WTC11 (cell line): ENCODE data around the gene CDHR5. TPM values are rescaled to one million over a fixed set of nuclear protein-coding genes. Genes with fewer than 3 reads are reported as not detected.
A peak's percentile ranks its signal among the peaks of the same experiment; 100 is the strongest.
"Not testable (repeated sequence)": the region's sequence is repeated elsewhere in the genome, so short reads cannot be mapped to it uniquely, and the experiment has no call there.

Experiments
- ATAC-seq: fragments of 200-7000 bp; cut with Tn5 transposase; 2 replicates; pipeline ENCODE4 v1.10.0; 2021; ENCODE audit warnings: mild to moderate bottlenecking, moderate library complexity
- CTCF ChIA-PET: fragments of 300-600 bp; sonication (Branson Sonifier 250); formaldehyde crosslinking; loops from one replicate; lab custom pipeline; 2021; ENCODE audit warnings: antibody characterized with exemption; lab: Charles Lee
- POLR2A ChIA-PET: fragments of 350-600 bp; sonication (Branson Sonifier 250); formaldehyde crosslinking; loops from one replicate; lab custom pipeline; 2021; ENCODE audit warnings: antibody characterized with exemption; lab: Charles Lee
- DNase-seq: peaks from one replicate; pipeline ENCODE4 v3.0.0; 2021; ENCODE audit warnings: low spot score
- H3K27ac Mint-ChIP-seq: 2 replicates; pipeline ENCODE4 v1.8.0; 2021; ENCODE audit warnings: mixed read lengths
- H3K27me3 Mint-ChIP-seq: 2 replicates; pipeline ENCODE4 v1.8.0; 2021; ENCODE audit warnings: low read depth, mild to moderate bottlenecking, moderate library complexity, mixed read lengths
- H3K36me3 Mint-ChIP-seq: 2 replicates; pipeline ENCODE4 v1.8.0; 2021; ENCODE audit warnings: mixed read lengths
- H3K4me1 Mint-ChIP-seq: 2 replicates; pipeline ENCODE4 v1.8.0; 2022; ENCODE audit warnings: mixed read lengths
- H3K4me3 Mint-ChIP-seq: 2 replicates; pipeline ENCODE4 v1.8.0; 2021; ENCODE audit warnings: mild to moderate bottlenecking, moderate library complexity, mixed read lengths
- H3K9me3 Mint-ChIP-seq: 2 replicates; pipeline ENCODE4 v1.8.0; 2021; ENCODE audit warnings: mixed read lengths
- ELF4 ChIP-seq: sonication (generic); formaldehyde crosslinking; IDR thresholded peaks from 2 replicates; pipeline ENCODE4 v1.8.1; 2022; ENCODE audit warnings: low read depth, mild to moderate bottlenecking, moderate library complexity, missing genetic modification reagents
- ESRRA ChIP-seq: sonication (generic); formaldehyde crosslinking; IDR thresholded peaks from 2 replicates; pipeline ENCODE4 v1.8.1; 2022; ENCODE audit warnings: mild to moderate bottlenecking, missing genetic modification reagents, borderline replicate concordance
- FOXJ3 ChIP-seq: sonication (generic); formaldehyde crosslinking; IDR thresholded peaks from 2 replicates; pipeline ENCODE4 v1.9.0; 2021; ENCODE audit warnings: missing genetic modification reagents, mild to moderate bottlenecking, borderline replicate concordance
- FOXK1 ChIP-seq: sonication (generic); formaldehyde crosslinking; IDR thresholded peaks from 2 replicates; pipeline ENCODE4 v1.8.0; 2022; ENCODE audit warnings: mild to moderate bottlenecking, moderate library complexity, missing genetic modification reagents
- GABPB1 ChIP-seq: sonication (generic); formaldehyde crosslinking; IDR thresholded peaks from 2 replicates; pipeline ENCODE4 v1.8.1; 2023; ENCODE audit warnings: mild to moderate bottlenecking, missing genetic modification reagents
- IRF2 ChIP-seq: sonication (generic); formaldehyde crosslinking; IDR thresholded peaks from 2 replicates; pipeline ENCODE4 v1.8.0; 2022; ENCODE audit warnings: low read depth, missing genetic modification reagents, borderline replicate concordance
- NFYB ChIP-seq: sonication (generic); formaldehyde crosslinking; conservative IDR thresholded peaks from 2 replicates; pipeline ENCODE4 v1.8.0; 2022; ENCODE audit warnings: low read depth, missing genetic modification reagents
- SMAD3 ChIP-seq: sonication (generic); formaldehyde crosslinking; IDR thresholded peaks from 2 replicates; pipeline ENCODE4 v1.8.0; 2022; ENCODE audit warnings: missing genetic modification reagents, mild to moderate bottlenecking, borderline replicate concordance
- ZBTB21 ChIP-seq: sonication (generic); formaldehyde crosslinking; IDR thresholded peaks from 2 replicates; pipeline ENCODE4 v1.8.1; 2023; ENCODE audit warnings: mild to moderate bottlenecking, missing genetic modification reagents, borderline replicate concordance
- ZNF121 ChIP-seq: sonication (generic); formaldehyde crosslinking; IDR thresholded peaks from 2 replicates; pipeline ENCODE4 v1.8.0; 2023; ENCODE audit warnings: missing genetic modification reagents
- ZNF138 ChIP-seq: sonication (generic); formaldehyde crosslinking; conservative IDR thresholded peaks from 2 replicates; pipeline ENCODE4 v1.8.1; 2022; ENCODE audit warnings: mild to moderate bottlenecking, moderate library complexity, missing genetic modification reagents
- ZNF219 ChIP-seq: sonication (generic); formaldehyde crosslinking; IDR thresholded peaks from 2 replicates; pipeline ENCODE4 v1.8.0; 2023; ENCODE audit warnings: missing genetic modification reagents, mild to moderate bottlenecking, borderline replicate concordance
- ZNF317 ChIP-seq: sonication (generic); formaldehyde crosslinking; IDR thresholded peaks from 2 replicates; pipeline ENCODE4 v1.8.1; 2023; ENCODE audit warnings: low read depth, mild to moderate bottlenecking, moderate library complexity, missing genetic modification reagents, borderline replicate concordance
- ZNF396 ChIP-seq: fragments of 250-450 bp; sonication (Bioruptor Pico); IDR thresholded peaks from 2 replicates; pipeline ENCODE4 v1.8.0; 2021; ENCODE audit warnings: mild to moderate bottlenecking, moderate library complexity, borderline replicate concordance
- ZNF423 ChIP-seq: fragments of 250-450 bp; sonication (Bioruptor Pico); IDR thresholded peaks from 2 replicates; pipeline ENCODE4 v2.1.2; 2022; ENCODE audit warnings: mild to moderate bottlenecking, moderate library complexity
- total RNA-seq: library from RNA; stranded (reverse); gene quantifications from 3 replicates; pipeline ENCODE4 v1.2.3, GENCODE V29; 2021
- TF ChIP-seq, protein P1 (sequence below): sonication (generic); formaldehyde crosslinking; IDR thresholded peaks from 2 replicates; pipeline ENCODE4 v1.8.1; 2023; ENCODE audit warnings: mild to moderate bottlenecking, missing genetic modification reagents, moderate library complexity
- TF ChIP-seq, protein P2 (sequence below): fragments of 250-450 bp; sonication (Bioruptor Pico); IDR thresholded peaks from 2 replicates; pipeline ENCODE4 v1.9.0; 2021; ENCODE audit warnings: mild to moderate bottlenecking, borderline replicate concordance
- TF ChIP-seq, protein P3 (sequence below): fragments of 250-450 bp; sonication (Bioruptor Pico); conservative IDR thresholded peaks from 2 replicates; pipeline ENCODE4 v1.9.0; 2021; ENCODE audit warnings: mild to moderate bottlenecking
- TF ChIP-seq, protein P4 (sequence below): sonication (generic); formaldehyde crosslinking; conservative IDR thresholded peaks from 2 replicates; pipeline ENCODE4 v1.8.1; 2022; ENCODE audit warnings: mild to moderate bottlenecking, missing genetic modification reagents

The CDHR5 gene
- total RNA-seq, 1 experiment from 2014 or later, result 0.26 TPM

DNA sequence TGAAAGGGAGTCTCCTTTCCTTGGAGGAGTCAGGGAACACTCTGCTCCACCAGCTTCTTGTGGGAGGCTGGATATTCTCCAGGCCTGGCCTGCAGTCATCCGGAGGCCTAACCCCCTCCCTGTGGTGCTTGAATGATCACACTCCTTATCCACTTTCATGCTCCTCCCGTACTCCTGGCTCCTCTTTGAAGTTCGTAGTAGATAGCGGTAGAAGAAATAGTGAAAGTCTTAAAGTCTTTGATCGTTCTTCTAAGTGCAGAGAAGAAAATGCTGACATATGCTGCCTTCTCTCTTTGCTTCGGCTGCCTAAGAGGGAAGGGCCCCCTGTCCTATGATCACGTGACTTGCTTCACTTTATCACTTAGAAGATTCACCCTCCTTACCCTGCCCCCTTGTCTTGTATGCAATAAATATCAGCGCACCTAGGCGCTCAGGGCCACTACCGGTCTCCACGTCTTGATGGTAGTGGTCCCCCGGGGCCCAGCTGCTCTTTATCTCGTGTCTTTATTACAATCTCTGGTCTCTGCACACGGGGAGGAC lies 50.7 kb downstream of the CDHR5 start:
- H3K9me3 Mint-ChIP-seq, ATAC-seq, H3K27ac Mint-ChIP-seq, POLR2A ChIA-PET, CTCF ChIA-PET, DNase-seq, H3K36me3 Mint-ChIP-seq: not testable (repeated sequence)
- H3K27me3 Mint-ChIP-seq, result peaks cover 22% of the 10 kb centered on the region
- H3K4me1 Mint-ChIP-seq, result peaks cover 35% of the 10 kb centered on the region
- peak overlapping the region; percentile 88 for H3K4me3 Mint-ChIP-seq

DNA sequence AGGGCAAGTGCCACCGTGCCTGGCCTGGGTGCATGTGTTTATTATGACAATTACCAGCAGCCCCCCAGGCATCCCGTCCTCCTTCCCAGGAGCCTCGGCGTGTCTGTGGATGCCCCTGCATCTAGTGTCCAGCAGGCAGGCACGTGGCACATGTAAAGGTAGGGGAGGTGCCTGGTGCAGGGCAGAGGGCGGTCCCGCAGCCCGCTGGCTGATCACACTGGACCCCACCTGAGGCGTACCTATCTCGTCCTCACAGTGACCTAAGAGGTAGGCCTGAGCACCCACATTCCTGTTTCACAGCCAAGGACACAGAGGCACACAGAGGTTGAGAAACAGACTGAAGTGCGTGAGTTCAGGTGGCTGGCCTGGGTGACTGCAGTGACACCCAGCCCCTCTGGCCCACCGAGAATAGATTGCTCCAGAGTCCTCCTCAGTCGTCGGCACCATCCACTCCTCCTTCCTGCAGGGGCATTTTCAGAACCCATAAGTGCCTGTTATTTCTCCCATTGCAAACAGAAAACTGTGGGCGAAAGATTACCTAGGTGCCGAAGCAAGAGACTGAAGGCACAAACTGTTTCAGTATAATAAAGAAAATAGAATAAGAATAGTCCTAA lies 51.5 kb downstream of the CDHR5 start:
- TF ChIP-seq, protein P1, sequence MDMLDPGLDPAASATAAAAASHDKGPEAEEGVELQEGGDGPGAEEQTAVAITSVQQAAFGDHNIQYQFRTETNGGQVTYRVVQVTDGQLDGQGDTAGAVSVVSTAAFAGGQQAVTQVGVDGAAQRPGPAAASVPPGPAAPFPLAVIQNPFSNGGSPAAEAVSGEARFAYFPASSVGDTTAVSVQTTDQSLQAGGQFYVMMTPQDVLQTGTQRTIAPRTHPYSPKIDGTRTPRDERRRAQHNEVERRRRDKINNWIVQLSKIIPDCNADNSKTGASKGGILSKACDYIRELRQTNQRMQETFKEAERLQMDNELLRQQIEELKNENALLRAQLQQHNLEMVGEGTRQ (CRISPR knock-in tag), result no peak
- TF ChIP-seq ZNF138, result no peak
- TF ChIP-seq, protein P2, sequence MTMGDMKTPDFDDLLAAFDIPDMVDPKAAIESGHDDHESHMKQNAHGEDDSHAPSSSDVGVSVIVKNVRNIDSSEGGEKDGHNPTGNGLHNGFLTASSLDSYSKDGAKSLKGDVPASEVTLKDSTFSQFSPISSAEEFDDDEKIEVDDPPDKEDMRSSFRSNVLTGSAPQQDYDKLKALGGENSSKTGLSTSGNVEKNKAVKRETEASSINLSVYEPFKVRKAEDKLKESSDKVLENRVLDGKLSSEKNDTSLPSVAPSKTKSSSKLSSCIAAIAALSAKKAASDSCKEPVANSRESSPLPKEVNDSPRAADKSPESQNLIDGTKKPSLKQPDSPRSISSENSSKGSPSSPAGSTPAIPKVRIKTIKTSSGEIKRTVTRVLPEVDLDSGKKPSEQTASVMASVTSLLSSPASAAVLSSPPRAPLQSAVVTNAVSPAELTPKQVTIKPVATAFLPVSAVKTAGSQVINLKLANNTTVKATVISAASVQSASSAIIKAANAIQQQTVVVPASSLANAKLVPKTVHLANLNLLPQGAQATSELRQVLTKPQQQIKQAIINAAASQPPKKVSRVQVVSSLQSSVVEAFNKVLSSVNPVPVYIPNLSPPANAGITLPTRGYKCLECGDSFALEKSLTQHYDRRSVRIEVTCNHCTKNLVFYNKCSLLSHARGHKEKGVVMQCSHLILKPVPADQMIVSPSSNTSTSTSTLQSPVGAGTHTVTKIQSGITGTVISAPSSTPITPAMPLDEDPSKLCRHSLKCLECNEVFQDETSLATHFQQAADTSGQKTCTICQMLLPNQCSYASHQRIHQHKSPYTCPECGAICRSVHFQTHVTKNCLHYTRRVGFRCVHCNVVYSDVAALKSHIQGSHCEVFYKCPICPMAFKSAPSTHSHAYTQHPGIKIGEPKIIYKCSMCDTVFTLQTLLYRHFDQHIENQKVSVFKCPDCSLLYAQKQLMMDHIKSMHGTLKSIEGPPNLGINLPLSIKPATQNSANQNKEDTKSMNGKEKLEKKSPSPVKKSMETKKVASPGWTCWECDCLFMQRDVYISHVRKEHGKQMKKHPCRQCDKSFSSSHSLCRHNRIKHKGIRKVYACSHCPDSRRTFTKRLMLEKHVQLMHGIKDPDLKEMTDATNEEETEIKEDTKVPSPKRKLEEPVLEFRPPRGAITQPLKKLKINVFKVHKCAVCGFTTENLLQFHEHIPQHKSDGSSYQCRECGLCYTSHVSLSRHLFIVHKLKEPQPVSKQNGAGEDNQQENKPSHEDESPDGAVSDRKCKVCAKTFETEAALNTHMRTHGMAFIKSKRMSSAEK, result no peak
- no peak for TF ChIP-seq ELF4
- no peak for TF ChIP-seq IRF2 (CRISPR knock-in tag)
- TF ChIP-seq ZNF219 (CRISPR knock-in tag), result no peak
- TF ChIP-seq SMAD3 (CRISPR knock-in tag), result no peak
- no peak for TF ChIP-seq GABPB1 (CRISPR knock-in tag)
- TF ChIP-seq, protein P3, sequence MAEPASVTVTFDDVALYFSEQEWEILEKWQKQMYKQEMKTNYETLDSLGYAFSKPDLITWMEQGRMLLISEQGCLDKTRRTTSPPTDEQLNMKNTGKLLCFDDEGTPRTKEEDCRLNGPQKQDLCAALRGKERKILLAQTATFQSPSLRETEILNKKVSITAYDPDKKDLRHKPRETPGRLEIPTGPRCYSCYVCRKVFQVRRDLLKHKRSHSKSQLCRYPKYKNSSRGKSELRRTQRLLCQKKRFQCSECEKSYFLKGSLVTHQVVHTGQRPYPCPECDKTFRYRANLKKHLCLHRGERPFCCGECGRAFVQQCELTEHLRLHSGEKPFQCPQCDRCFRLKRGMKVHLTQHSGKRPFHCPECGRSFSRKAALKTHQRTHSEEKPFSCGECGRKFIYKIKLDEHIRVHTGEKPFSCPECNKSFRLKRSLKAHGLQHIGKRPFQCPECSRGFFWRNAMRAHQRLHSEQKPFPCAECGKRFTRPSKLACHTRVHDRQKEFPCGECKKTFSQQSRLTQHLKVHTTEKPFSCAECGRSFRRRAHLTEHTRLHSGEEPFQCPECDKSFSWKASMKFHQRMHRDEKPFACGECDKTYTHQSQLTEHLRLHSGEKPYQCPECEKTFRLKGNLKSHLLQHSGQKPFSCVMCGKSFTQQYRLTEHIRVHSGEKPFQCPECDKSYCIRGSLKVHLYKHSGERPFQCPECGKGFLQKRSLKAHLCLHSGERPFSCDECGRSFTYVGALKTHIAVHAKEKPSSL (CRISPR knock-in tag), result no peak
- no peak for TF ChIP-seq ZNF396
- TF ChIP-seq ZNF121, result no peak
- no peak for TF ChIP-seq NFYB (CRISPR knock-in tag)
- no peak for TF ChIP-seq ZNF423
- TF ChIP-seq FOXJ3 (CRISPR knock-in tag), result no peak
- TF ChIP-seq ESRRA (CRISPR knock-in tag), result no peak
- TF ChIP-seq, protein P4, sequence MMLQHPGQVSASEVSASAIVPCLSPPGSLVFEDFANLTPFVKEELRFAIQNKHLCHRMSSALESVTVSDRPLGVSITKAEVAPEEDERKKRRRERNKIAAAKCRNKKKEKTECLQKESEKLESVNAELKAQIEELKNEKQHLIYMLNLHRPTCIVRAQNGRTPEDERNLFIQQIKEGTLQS (CRISPR knock-in tag), result no peak
- no peak for TF ChIP-seq ZBTB21
- no peak for TF ChIP-seq FOXK1 (CRISPR knock-in tag)
- no peak for TF ChIP-seq ZNF317 (CRISPR knock-in tag)
- TF ChIP-seq, all 79 proteins: peak for 0
- ChIA-PET POLR2A (no interaction called here), CTCF (no interaction called here)
- no peak overlapping the region for H3K27ac Mint-ChIP-seq
- H3K4me1 Mint-ChIP-seq, result peaks cover 31% of the 10 kb centered on the region
- ATAC-seq (no peak), DNase-seq (no peak)
- no peak overlapping the region for H3K4me3 Mint-ChIP-seq
- H3K27me3 Mint-ChIP-seq, result peaks cover 22% of the 10 kb centered on the region
- H3K9me3 Mint-ChIP-seq, result no peaks in the 10 kb centered on the region
- H3K36me3 Mint-ChIP-seq, result 0 out of 2 replicates have a peak, but pooled peaks cover 5% of the 10 kb centered on the region
